ENCODE measurements around the gene HDAC1.
"Not testable (repeated sequence)": the region's sequence is repeated elsewhere in the genome, so short reads cannot be mapped to it uniquely, and the experiment has no call there.

HDAC1 gene

GRCh38 chr1:32350785-32351398, 59.0 kb downstream of the HDAC1 start:
- peak in 1 of 2 experiments; percentile 79 for DNase-seq

GRCh38 chr1:32351399-32352238, 59.7 kb downstream of the HDAC1 start:
- peak; percentile 85 to 98 for DNase-seq

DNA sequence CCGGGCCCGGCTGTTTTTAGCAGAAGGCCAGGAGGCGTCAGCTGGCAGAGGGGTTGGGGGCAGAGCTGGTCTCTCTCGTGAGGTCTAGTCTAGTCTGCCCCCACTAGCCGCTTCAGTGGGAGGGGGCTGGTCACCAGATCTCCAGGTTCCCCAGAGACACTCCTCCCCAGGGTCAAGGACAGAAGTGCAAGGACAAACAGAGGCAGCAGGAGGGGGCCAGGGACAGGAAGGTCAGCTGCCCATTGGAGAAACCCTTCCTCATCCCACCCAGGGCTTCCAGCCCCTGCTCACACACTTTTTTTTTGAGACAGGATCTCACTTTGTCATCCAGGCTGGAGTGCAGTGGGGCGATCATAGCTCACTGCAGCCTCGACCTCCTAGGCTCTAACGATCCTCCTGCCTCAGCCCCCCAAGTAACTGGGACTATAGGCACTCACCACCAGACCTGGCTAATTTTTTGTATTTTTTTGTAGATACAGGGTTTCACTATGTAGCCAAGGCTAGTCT, 60.4 kb downstream of the HDAC1 start:
- no peak for DNase-seq

GRCh38 chr1:32352831-32353383, 61.0 kb downstream of the HDAC1 start:
- no peak for DNase-seq

GRCh38 chr1:32353431-32353830, 61.5 kb downstream of the HDAC1 start:
- DNase-seq: no peak

DNA sequence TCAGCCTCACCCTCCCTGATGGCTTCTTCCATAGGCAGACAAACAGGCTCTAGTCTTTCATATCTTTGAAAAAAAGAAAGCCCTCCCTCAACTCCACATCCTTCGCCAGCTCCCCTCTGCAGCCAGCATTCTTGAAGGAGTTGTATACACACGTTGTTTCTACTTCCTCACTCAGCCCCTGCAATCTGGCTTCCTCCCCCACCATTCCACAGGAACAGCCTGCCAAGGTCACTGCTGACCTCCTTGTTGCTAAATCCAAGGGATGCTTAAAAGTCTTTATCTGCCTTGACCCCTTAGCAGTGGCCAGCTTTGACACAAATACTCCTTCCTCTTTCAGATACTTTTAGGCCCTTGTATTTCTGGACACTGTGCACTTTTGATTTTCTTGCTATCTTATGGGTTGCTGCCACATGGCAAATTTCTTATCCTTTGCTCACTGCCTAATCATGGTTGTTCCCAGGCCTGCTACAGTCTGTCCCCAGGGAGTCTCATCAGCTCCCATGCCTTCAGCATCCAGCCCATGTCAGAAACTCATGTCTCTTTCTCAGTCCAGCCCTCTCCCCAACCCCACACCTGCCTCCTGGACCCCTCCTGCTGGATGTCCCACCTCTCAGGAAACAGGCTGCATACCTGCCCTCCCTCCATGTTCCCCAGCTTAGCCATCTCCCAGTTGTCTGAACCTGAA, 62.1 kb downstream of the HDAC1 start:
- DNase-seq: no peak

DNA sequence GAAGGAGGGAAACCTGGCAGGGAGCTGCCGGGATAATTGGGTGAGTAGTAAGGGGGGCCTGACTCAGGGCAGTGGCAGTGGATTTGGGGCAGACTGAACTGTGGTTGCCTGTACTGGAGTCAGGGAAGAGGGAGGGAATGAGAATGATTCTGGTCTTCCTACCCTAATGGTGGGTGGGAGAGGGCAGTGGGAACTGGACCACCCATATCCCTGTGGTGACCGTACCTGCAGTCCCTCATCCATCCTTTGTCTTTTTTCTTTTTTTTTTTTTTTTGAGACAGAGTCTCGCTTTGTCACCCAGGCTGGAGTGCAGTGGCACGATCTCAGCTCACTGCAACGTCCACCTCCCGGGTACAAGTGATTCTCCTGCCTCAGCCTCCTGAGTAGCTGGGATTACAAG, 63.9 kb downstream of the HDAC1 start:
- not testable (repeated sequence) for DNase-seq

DNA sequence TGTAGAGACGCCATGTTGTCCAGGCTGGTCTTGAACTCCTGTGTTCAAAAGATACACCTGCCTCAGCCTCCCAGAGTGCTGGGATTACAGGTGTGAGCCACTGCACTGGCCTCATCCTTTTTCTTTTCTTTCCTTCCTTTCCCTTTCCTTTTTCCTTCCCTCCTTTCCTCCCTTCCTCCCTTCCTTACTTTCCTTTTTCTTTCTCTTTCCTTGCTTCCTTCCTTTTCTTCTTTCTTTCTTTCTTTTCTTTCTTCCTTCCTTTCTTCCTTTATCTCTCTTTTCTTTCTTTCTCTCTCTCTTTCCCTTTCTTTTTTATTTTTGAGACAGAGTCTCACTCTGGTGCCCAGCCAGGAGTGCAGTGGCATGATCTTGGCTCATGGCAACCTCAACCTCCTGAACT, 64.6 kb downstream of the HDAC1 start:
- DNase-seq: no peak

DNA sequence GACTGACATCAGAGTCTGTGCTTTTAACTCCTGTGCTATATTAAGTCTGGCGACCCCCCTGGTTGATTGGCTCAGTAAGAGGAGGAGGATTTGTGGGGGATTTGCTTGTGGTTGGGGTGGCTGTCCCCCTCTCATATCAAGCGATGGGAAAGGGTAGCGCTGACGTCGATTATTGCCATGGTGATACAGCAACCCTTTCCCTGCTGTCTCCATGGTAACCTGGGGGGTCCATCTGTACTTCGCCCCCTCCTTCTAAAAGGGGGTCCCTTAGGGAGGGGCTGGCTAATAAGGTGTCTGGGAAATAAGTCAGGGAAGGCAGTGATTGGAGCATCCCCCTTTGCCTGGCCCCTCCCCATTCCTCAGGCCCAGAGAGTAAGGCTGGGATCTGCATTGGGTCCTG, 65.7 kb downstream of the HDAC1 start:
- no peak for DNase-seq

GRCh38 chr1:32358435-32358834, 66.6 kb downstream of the HDAC1 start:
- DNase-seq: no peak

DNA sequence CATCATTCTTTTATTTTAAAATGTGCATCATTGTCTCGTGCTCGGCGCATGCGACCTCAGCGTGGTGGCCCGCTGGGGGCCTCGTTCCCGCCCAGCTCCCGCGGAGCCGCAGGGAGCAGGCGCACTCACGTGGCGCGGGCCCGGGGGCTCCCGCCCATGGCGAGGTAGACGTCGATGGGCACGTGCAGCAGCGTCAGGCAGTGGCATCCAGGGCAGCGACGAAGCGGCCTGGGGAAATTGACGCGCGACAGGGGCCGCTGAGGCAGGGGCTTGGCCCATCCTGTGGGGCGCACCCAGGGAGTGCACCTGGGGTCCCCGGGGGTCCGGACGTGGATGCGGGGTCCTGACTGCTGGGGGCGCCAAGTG, 69.4 kb downstream of the HDAC1 start:
- DNase-seq: no peak

GRCh38 chr1:32361674-32362473, 70.0 kb downstream of the HDAC1 start:
- DNase-seq: no peak

GRCh38 chr1:32362474-32363313, 70.8 kb downstream of the HDAC1 start, which contains the start of the genes FAM229A and TSSK3:
FAM229A (minus strand) TSS chr1:32362485; CDS start chr1:32362091, 394 bp downstream.
TSSK3 (plus strand) TSS chr1:32362539; CDS start chr1:32362702, 163 bp downstream.
- no peak for DNase-seq

DNA sequence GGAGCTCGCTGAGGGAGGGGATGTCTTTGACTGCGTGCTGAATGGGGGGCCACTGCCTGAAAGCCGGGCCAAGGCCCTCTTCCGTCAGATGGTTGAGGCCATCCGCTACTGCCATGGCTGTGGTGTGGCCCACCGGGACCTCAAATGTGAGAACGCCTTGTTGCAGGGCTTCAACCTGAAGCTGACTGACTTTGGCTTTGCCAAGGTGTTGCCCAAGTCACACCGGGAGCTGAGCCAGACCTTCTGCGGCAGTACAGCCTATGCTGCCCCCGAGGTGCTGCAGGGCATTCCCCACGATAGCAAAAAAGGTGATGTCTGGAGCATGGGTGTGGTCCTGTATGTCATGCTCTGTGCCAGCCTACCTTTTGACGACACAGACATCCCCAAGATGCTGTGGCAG, 71.8 kb downstream of the HDAC1 start:
- no peak for DNase-seq

- no peak for DNase-seq
Observed at GRCh38 chr1:32364836-32365235, 73.0 kb downstream of the HDAC1 start.

- no peak for DNase-seq
Observed at GRCh38 chr1:32365445-32365844, 73.6 kb downstream of the HDAC1 start.

- no peak for DNase-seq
Observed at GRCh38 chr1:32367912-32368635, 76.2 kb downstream of the HDAC1 start.

DNA sequence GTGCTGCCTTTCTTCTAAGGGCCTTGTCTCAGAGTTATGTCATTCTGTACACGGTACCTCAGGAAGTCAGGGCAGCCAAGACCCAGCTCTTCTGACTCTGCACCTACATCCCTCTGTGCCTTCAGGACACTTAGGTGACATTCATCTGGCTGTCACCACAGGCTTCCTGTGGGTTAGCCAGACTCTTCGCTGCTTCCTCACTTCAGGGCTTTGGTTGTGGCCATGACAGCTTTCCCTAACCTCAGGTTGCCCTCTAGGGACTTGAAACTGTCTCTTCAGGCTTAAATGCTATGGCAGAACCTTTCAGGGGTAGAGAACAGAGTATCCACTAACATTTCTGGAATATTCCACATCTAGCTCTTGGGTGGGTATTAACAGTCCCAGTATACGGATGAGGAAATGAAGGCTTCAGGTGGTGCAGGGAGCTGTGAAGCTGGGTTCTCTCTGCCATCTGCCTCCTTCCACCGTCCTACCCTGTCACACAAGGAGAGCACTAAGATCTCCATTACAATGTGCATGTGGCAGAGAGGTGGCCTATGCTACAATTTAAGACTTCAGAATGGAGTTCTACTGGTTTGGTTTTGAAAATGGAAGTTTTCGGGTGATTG, 80.4 kb downstream of the HDAC1 start:
- DNase-seq: no peak

DNA sequence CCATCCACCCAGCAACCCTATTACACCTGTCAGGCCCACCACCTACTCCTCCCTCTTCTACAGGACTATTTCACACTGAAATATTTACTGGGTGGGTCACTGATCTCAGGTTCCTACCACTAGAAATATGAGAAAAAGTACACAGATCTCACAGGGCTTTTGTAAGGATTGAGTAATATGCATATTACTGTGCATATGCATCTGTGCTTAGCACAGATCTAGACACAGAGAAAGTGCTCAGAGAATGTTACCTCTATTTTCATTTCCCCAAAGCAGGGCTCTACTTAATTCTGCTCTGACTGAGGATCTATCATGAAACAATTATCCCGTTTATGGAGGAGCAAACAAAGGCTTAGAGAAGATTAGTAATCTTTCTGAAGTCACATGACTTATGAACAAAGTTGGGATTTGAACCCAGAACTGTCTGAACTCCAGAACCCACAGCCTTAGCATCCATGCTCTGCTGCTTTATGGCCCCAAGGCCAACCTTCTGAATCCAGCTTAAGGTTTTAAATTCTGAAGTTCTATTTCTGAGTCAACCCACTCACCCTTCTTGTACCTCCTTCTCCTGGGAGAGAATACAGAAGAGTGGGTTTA, 82.2 kb downstream of the HDAC1 start:
- no peak for DNase-seq

DNA sequence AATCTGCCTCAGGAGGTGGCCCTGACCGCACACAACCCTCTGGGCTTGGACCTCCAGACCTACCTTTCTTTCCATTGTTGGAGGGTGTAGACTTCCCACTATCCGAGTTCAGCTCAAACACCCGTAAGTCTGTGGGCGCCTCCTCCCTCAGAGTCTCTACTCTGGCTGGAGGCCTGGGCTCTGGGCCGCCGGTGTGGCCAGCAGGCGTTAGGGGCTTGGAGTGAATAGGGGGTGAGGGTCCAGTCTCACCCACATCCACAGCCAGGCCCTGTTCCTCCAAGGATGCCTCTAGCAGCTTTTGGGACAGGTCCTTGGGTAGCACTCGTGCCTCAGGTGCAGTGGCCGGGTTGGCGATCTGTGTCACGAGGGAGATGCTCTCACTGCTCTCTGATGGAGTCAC, 84.3 kb downstream of the HDAC1 start:
- no peak for DNase-seq
